T-cell (primary cell): ENCODE measurements around the gene ZNF101. TPM values are rescaled to one million over a fixed set of nuclear protein-coding genes. Genes with fewer than 3 reads are reported as not detected.
"Not testable (repeated sequence)": the region's sequence is repeated elsewhere in the genome, so short reads cannot be mapped to it uniquely, and the experiment has no call there.

Experiments
- ATAC-seq, 4 experiments: fragments of 200-7000 bp in 3 of 4; fragments of 150-1000 bp in 1 of 4; cut with Tn5 transposase; replicated peaks in 1 of 4; 1 replicate in 3 of 4; 2 replicates in 1 of 4; pipeline ENCODE4 v1.10.0; 2021; ENCODE audit warnings: moderate library complexity in 3 of 4, mild to moderate bottlenecking in 2 of 4, moderate number of reproducible peaks in 1 of 4
- CTCF ChIA-PET, 2 donors: fragments of 300-600 bp; sonication (Branson Sonifier 250); formaldehyde crosslinking; loops; one replicate each; lab custom pipeline; 2022; ENCODE audit warnings: antibody characterized with exemption in 2 of 2; lab: Charles Lee
- POLR2A ChIA-PET, 2 donors: fragments of 300-600 bp; sonication (Branson Sonifier 250); formaldehyde crosslinking; loops; one replicate each; lab custom pipeline; 2022; ENCODE audit warnings: antibody characterized with exemption in 2 of 2; lab: Charles Lee
- DNase-seq, 35 experiments: peaks; one replicate each; pipeline versions ENCODE4 v3.0.0 to v3.0.0-alpha.2; 2013 to 2023
- H3K27ac ChIP-seq: one replicate; pipeline ENCODE4 v1.5.1; 2013; ENCODE audit warnings: low read length
- H3K27me3 ChIP-seq, 2 experiments: replicated peaks in 1 of 2; 1 replicate in 1 of 2; 2 replicates in 1 of 2; pipeline versions ENCODE4 v1.6.1 to v1.7.0; 2013; ENCODE audit warnings: low read length in 1 of 2, mixed read lengths in 1 of 2; ENCODE audit not compliant: control insufficient read depth in 2 of 2, insufficient read depth in 2 of 2; ENCODE audit errors: extremely low read depth in 1 of 2
- H3K36me3 ChIP-seq, 2 donors: 1 replicate in 1 of 2; 2 replicates in 1 of 2; pipeline versions ENCODE4 v1.6.1 to v1.7.0; 2013; ENCODE audit warnings: low read length in 1 of 2; ENCODE audit not compliant: control insufficient read depth in 2 of 2, insufficient read depth in 1 of 2; ENCODE audit errors: extremely low read depth in 1 of 2
- H3K4me1 ChIP-seq, 2 experiments: 1 replicate in 1 of 2; 2 replicates in 1 of 2; pipeline versions ENCODE4 v1.6.1 to v1.7.0; 2013; ENCODE audit warnings: low read length in 2 of 2, mixed read lengths in 1 of 2; ENCODE audit not compliant: insufficient read depth in 2 of 2, control insufficient read depth in 1 of 2; ENCODE audit errors: extremely low read depth in 1 of 2
- H3K4me3 ChIP-seq, 2 donors: 1 replicate in 1 of 2; 2 replicates in 1 of 2; pipeline versions ENCODE4 v1.5.1 to v1.7.0; 2013; ENCODE audit warnings: mild to moderate bottlenecking in 2 of 2, low read length in 1 of 2, moderate library complexity in 1 of 2; ENCODE audit not compliant: control insufficient read depth in 1 of 2; ENCODE audit errors: extremely low read depth in 1 of 2
- H3K9me3 ChIP-seq: 2 replicates; pipeline ENCODE4 v1.7.0; 2013
- H3K27ac Mint-ChIP-seq, 2 donors: one replicate each; pipeline ENCODE4 v1.8.0; 2020 to 2021; ENCODE audit warnings: mild to moderate bottlenecking in 2 of 2, mixed read lengths in 2 of 2
- H3K27me3 Mint-ChIP-seq, 2 donors: one replicate each; pipeline ENCODE4 v1.8.0; 2021 to 2022; ENCODE audit warnings: mixed read lengths in 2 of 2
- H3K36me3 Mint-ChIP-seq: one replicate; pipeline ENCODE4 v1.8.0; 2021; ENCODE audit warnings: mixed read lengths
- H3K4me1 Mint-ChIP-seq, 3 donors: one replicate each; pipeline ENCODE4 v1.8.0; 2020 to 2022; ENCODE audit warnings: mixed read lengths in 3 of 3, mild to moderate bottlenecking in 1 of 3
- H3K4me3 Mint-ChIP-seq, 3 donors: one replicate each; pipeline ENCODE4 v1.8.0; 2020 to 2022; ENCODE audit warnings: mild to moderate bottlenecking in 3 of 3, mixed read lengths in 3 of 3, moderate library complexity in 3 of 3
- H3K9me3 Mint-ChIP-seq, 3 donors: one replicate each; pipeline ENCODE4 v1.8.0; 2020 to 2022; ENCODE audit warnings: mixed read lengths in 3 of 3
- WGBS: methylation state at CpG from one replicate; pipeline ENCODE4 v1.1.5; 2013; ENCODE audit warnings: missing lambda C conversion rate; ENCODE audit not compliant: insufficient coverage; 5-methylcytosine and 5-hydroxymethylcytosine counted together
- total RNA-seq, 35 experiments: library from RNA in 6 of 35; stranded (reverse) in 6 of 35; fragments of 120-200 nt in 1 of 35; gene quantifications; one replicate each; pipeline versions ENCODE4 v1.2.1 to v1.2.4 and lab custom pipeline; 2013 to 2026

ZNF101 gene
- total RNA-seq, 5 donors from 2014 or later (not counting 1 experiment from before 2014, with no cell fraction given): 66.2 to 180 (median 164) TPM

DNA sequence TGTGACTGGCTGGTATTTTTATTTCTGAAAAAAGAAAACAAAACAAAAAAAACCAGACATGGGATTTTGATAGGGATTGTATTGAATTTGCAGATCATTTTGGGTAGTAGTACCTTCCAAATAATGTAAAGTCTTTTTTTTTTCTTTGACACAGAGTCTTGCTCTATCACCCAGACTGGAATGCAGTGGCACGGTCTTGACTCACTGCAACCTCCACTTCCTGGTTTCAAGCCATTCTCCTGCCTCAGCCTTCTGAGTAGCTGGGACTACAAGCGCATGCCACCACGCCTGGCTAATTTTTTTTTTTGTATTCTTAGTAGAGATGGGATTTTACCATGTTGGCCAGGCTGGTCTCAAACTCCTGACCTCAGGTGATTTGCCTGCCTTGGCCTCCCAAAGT is 4.2 kb downstream of the ZNF101 start:
- Mint-ChIP-seq H3K4me1 (peaks cover 36 to 59% (median 58%) of the 10 kb centered on the region in 3 donors), H3K27ac (no peak overlapping the region), H3K9me3 (peaks cover 0 to 18% (median 15%) of the 10 kb centered on the region in 3 donors), H3K27me3 (no peaks in the 10 kb centered on the region), H3K36me3 (peaks cover 65% of the 10 kb centered on the region), H3K4me3 (peak overlapping the region in 2 of 3 donors; percentile 41 to 50)
- no CpG with 5 or more reads among the region's 3 CpGs for WGBS
- H3K4me1 ChIP-seq: peaks cover 2 to 68% of the 10 kb centered on the region in 2 experiments
- peak overlapping the region in 1 of 2 donors; percentile 33 for H3K4me3 ChIP-seq
- peaks cover 27 to 62% of the 10 kb centered on the region in 2 donors for H3K36me3 ChIP-seq
- POLR2A ChIA-PET: interaction anchor here in 1 of 2 donors (0.5 kb wide), 1 partner anchor 12 kb away, joined by 5 read pairs; no protein-coding TSS in a partner anchor
- peaks cover 2% of the 10 kb centered on the region for H3K9me3 ChIP-seq
- DNase-seq (no peak), ATAC-seq (no peak)
- no peak overlapping the region for H3K27ac ChIP-seq
- H3K27me3 ChIP-seq: no peaks in the 10 kb centered on the region
- CTCF ChIA-PET: no interaction called here

DNA sequence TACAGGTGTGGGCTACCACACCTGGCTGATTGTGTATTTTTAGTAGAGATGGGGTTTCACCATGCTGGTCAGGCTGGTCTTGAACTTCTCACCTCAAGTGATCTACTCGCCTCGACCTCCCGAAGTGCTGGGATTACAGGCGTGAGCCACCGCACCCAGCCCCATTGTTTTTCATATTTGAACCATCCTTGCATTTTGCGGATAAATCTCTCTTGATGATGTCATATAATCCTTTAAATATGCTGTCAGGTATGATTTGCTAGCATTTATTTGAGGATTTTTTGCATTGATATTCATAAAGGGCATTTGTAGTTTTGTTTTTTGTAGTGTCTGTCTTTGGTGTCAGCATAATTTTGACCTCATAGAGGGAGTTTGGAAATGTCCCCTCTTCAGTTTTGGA is 5.7 kb downstream of the ZNF101 start:
- Mint-ChIP-seq H3K36me3 (peaks cover 80% of the 10 kb centered on the region), H3K4me3 (peak overlapping the region in 2 of 3 donors; percentile 13 to 60), H3K4me1 (peaks cover 29 to 52% (median 52%) of the 10 kb centered on the region in 3 donors), H3K27me3 (no peaks in the 10 kb centered on the region), H3K27ac (no peak overlapping the region), H3K9me3 (peaks cover 0 to 21% (median 21%) of the 10 kb centered on the region in 3 donors)
- H3K4me1 ChIP-seq: peaks cover 2 to 60% of the 10 kb centered on the region in 2 experiments
- no peak for ATAC-seq
- H3K9me3 ChIP-seq: peaks cover 11% of the 10 kb centered on the region
- no peaks in the 10 kb centered on the region for H3K27me3 ChIP-seq
- H3K27ac ChIP-seq: no peak overlapping the region
- WGBS: no CpG with 5 or more reads among the region's 6 CpGs
- no peak for DNase-seq
- ChIA-PET POLR2A (no interaction called here), CTCF (no interaction called here)
- peaks cover 36 to 77% of the 10 kb centered on the region in 2 donors for H3K36me3 ChIP-seq
- no peak overlapping the region for H3K4me3 ChIP-seq

DNA sequence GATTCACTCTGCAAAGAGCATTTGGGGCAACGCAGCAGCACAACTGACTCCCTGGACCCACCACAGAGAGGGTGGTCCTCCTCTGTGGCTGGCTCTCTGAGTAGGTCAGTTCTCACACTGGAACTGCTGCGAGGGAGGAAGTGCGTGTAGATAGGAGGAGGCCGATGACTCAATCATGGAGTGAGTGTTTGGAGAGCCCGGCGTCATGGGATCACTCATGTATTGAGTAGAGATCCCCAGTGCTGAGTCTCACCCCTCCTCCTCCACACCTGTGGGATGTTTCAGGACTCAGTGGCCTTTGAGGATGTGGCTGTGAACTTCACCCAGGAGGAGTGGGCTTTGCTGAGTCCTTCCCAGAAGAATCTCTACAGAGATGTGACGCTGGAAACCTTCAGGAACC is 8.9 kb downstream of the ZNF101 start:
- ATAC-seq (no peak), DNase-seq (no peak)
- Mint-ChIP-seq H3K27me3 (no peaks in the 10 kb centered on the region), H3K4me3 (peak overlapping the region in 2 of 3 donors; percentile 47 to 53), H3K36me3 (peaks cover 80% of the 10 kb centered on the region), H3K27ac (peak overlapping the region in 1 of 2 donors; percentile 46), H3K9me3 (peaks cover 0 to 37% (median 28%) of the 10 kb centered on the region in 3 donors), H3K4me1 (peaks cover 13 to 27% (median 26%) of the 10 kb centered on the region in 3 donors)
- WGBS: 100% methylated on average over 1 of the region's 7 CpGs
- ChIA-PET CTCF (no interaction called here), POLR2A (no interaction called here)
- Histone ChIP-seq H3K27ac (no peak overlapping the region), H3K4me3 (peak overlapping the region in 1 of 2 donors; percentile 1), H3K9me3 (peaks cover 21% of the 10 kb centered on the region), H3K27me3 (no peaks in the 10 kb centered on the region), H3K36me3 (peaks cover 40 to 79% of the 10 kb centered on the region in 2 donors), H3K4me1 (peaks cover 0 to 31% of the 10 kb centered on the region in 2 experiments)

DNA sequence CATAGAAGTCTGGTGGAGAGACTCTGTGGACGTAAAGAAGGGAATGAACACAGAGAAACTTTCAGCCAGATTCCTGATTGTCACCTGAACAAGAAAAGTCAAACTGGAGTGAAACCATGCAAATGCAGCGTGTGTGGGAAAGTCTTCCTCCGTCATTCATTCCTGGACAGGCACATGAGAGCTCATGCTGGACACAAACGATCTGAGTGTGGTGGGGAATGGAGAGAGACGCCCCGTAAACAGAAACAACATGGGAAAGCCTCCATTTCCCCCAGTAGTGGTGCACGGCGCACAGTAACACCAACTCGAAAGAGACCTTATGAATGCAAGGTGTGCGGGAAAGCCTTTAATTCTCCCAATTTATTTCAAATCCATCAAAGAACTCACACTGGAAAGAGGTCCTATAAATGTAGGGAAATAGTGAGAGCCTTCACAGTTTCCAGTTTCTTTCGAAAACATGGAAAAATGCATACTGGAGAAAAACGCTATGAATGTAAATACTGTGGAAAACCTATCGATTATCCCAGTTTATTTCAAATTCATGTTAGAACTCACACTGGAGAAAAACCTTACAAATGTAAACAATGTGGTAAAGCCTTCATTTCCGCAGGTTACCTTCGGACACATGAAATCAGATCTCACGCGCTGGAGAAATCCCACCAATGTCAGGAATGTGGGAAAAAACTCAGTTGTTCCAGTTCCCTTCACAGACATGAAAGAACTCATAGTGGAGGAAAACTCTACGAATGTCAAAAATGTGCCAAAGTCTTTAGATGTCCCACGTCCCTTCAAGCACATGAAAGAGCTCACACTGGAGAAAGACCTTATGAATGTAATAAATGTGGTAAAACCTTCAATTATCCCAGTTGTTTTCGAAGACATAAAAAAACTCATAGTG is 10.8 kb downstream of the ZNF101 start:
- POLR2A ChIA-PET: no interaction called here
- ATAC-seq: no peak
- Histone ChIP-seq H3K9me3 (peaks cover 28% of the 10 kb centered on the region), H3K27ac (no peak overlapping the region), H3K27me3 (no peaks in the 10 kb centered on the region), H3K4me1 (peaks cover 0 to 22% of the 10 kb centered on the region in 2 experiments), H3K36me3 (peaks cover 33 to 62% of the 10 kb centered on the region in 2 donors), H3K4me3 (peak overlapping the region in 1 of 2 donors; percentile 46)
- no peak overlapping the region for H3K27ac Mint-ChIP-seq
- peaks cover 10 to 51% (median 36%) of the 10 kb centered on the region in 3 donors for H3K9me3 Mint-ChIP-seq
- H3K36me3 Mint-ChIP-seq: peaks cover 81% of the 10 kb centered on the region
- H3K4me1 Mint-ChIP-seq: peaks cover 8 to 22% (median 18%) of the 10 kb centered on the region in 3 donors
- H3K4me3 Mint-ChIP-seq: peak overlapping the region in 2 of 3 donors; percentile 10 to 31
- WGBS: 100% methylated on average over 2 of the region's 20 CpGs
- CTCF ChIA-PET: no interaction called here
- DNase-seq: no peak
- no peaks in the 10 kb centered on the region for H3K27me3 Mint-ChIP-seq

DNA sequence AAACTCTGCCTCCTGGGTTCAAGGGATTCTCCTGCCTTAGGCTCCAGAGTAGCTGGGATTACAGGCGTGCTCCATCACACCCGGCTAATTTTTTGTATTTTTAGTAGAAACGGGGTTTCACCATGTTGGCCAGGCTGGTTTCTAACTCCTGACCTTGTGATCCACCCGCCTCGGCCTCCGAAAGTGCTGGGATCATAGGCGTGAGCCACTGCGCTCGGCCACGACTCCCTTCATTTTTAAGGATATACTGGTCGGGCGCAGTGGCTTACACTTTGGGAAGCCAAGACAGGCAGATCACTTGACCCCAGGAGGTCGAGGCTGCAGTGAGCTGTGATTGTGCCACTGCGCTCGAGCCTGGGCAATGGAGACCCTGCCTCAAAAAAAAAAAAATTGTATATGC is 17.5 kb downstream of the ZNF101 start:
- H3K4me3 Mint-ChIP-seq, H3K36me3 ChIP-seq, DNase-seq, H3K27ac ChIP-seq, H3K4me3 ChIP-seq, H3K27ac Mint-ChIP-seq, H3K27me3 Mint-ChIP-seq, ATAC-seq, H3K27me3 ChIP-seq, H3K4me1 Mint-ChIP-seq, CTCF ChIA-PET, POLR2A ChIA-PET, H3K4me1 ChIP-seq: not testable (repeated sequence)
- peaks cover 17 to 33% (median 26%) of the 10 kb centered on the region in 3 donors for H3K9me3 Mint-ChIP-seq
- peaks cover 11% of the 10 kb centered on the region for H3K9me3 ChIP-seq
- peaks cover 39% of the 10 kb centered on the region for H3K36me3 Mint-ChIP-seq
- WGBS: over 99% methylated on average over 13 of the region's 15 CpGs

DNA sequence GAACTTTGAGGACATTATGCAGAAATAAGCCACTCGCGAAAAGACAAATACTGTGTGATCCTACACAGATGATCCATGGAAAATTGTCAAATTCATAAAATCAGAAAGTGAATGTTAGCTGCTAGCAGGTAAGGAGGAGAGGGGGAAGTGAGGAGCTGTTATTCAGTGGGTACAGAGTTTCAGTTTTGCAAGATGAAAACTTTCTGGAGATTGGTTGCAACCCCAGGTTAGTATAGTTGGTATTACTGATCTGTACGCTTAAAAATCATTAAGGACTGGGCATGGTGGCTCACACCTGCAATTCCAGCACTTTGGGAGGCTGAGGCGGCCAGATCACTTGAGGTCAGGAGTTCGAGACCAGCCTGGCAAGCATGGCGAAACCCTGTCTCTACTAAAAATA is 17.9 kb downstream of the ZNF101 start:
- 100% methylated on average over 1 of the region's 6 CpGs for WGBS
- POLR2A ChIA-PET: no interaction called here
- H3K36me3 ChIP-seq: peaks cover 0 to 4% of the 10 kb centered on the region in 2 donors
- no peaks in the 10 kb centered on the region for H3K4me1 ChIP-seq
- no peak overlapping the region for H3K4me3 ChIP-seq
- H3K9me3 ChIP-seq: peaks cover 11% of the 10 kb centered on the region
- Mint-ChIP-seq H3K36me3 (peaks cover 34% of the 10 kb centered on the region), H3K4me1 (peaks cover 0 to 5% (median 0%) of the 10 kb centered on the region in 3 donors), H3K9me3 (peaks cover 17 to 30% (median 24%) of the 10 kb centered on the region in 3 donors), H3K4me3 (no peak overlapping the region), H3K27ac (no peak overlapping the region), H3K27me3 (no peaks in the 10 kb centered on the region)
- DNase-seq (no peak), ATAC-seq (peak in 2 of 4 experiments; percentile 34 to 43)
- H3K27ac ChIP-seq: no peak overlapping the region
- no peaks in the 10 kb centered on the region for H3K27me3 ChIP-seq
- CTCF ChIA-PET: no interaction called here
